ENCODE measurements around the gene SCT.

GRCh38 chr11:630871-631270, 3.9 kb upstream of the SCT start:
- TF ChIP-seq POLR2A (IDR thresholded peaks at IDR 0.05) (no peak), CTCF (IDR thresholded peaks at IDR 0.05) (no peak)
